ENCODE results near the gene ZACN.
A peak's percentile ranks its signal among the peaks of the same experiment; 100 is the strongest.
"Not testable (repeated sequence)": the region's sequence is repeated elsewhere in the genome, so short reads cannot be mapped to it uniquely, and the experiment has no call there.

ZACN gene

DNA sequence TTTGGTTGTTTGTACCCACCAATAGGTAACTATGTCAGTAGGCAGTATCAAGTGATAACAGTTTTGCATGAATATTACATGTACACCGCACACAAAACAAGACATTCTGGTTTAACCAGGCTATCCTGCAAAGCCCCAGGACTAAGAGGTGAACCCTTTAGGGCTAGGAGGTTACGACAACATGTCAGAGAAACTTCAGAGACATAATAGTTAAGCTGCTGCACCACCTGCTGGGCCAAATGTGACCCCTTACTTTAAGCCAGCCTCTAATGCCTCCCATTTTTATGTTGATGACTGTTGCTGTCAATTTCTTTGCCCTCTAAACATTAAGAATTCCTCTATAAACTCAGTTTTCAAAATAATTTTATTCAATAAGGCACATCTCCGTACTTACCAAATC is 22.1 kb upstream of the ZACN start:
- Histone ChIP-seq H3K4me1 (ENCODE audit: insufficient read depth, low read length) (0 out of 2 replicates have a peak, but pooled peaks cover 8% of the 10 kb centered on the region), H3K9ac (ENCODE audit: low read depth, low read length) (no peak overlapping the region), H3K4me3 (ENCODE audit: low read length) (no peak overlapping the region), H3K36me3 (ENCODE audit: insufficient read depth, low read length) (peaks cover 85% of the 10 kb centered on the region), H3K27me3 (ENCODE audit: insufficient read depth, low read length) (no peaks in the 10 kb centered on the region), H3K9me3 (ENCODE audit: insufficient read depth, low read depth, low read length) (no peaks in the 10 kb centered on the region), H3K27ac (ENCODE audit: low read depth, low read length) (no peak overlapping the region)
- WGBS, result 89% methylated on average over 3 of the region's 3 CpGs

DNA sequence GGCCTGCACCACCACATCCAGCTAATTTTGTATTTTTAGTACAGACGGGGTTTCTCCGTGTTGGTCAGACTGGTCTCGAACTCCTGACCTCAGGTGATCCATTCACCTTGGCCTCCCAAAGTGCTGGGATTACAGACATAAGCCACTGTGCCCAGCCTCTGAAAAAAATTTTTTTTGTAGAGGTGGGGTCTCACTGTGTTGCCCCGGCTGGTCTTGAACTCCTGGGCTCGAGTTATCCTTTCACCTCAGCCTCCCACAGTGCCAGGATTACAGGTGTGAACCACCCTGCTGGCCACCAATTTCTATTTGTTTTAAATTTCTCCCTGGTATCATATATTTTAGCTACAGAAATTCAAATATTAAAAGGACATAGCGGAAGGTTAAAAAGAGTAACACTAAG is 20.7 kb upstream of the ZACN start:
- H3K27me3 ChIP-seq (ENCODE audit: insufficient read depth, low read length); H3K27ac ChIP-seq (ENCODE audit: low read depth, low read length); H3K9ac ChIP-seq (ENCODE audit: low read depth, low read length); H3K4me3 ChIP-seq (ENCODE audit: low read length); H3K4me1 ChIP-seq (ENCODE audit: insufficient read depth, low read length); H3K9me3 ChIP-seq (ENCODE audit: insufficient read depth, low read depth, low read length): not testable (repeated sequence)
- H3K36me3 ChIP-seq (ENCODE audit: insufficient read depth, low read length), result peaks cover 86% of the 10 kb centered on the region
- 96% methylated on average over 6 of the region's 6 CpGs for WGBS

DNA sequence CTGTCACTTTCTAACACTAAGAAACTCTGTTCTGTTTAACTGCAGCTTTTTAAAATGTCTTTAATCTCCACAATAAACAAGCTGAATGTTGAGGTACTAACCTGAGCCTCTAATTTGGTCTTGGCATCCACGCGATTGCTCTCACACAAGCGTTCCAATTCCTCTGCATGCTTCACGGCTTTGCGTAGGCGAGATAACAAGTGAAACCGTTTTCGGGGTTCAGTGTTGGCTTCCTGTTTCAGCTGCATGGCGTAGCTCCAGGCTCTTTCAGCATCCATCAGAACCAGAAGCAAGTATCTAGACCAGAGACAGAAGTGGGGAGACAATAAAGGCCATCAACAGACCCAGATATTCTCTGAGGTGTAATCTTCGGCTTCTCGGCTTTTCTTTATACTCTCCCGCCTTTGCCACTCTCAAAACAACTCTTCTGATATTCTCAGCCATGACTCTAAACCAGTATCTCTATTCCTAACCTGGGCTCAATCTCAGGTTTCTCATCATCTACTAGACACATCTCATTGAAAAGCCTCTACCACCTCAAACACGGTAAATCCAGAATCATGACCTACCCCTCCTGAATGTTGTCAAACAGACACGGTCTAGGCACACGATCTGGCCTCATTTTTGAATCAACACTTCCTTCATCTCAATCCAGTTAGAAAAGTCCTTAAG is 15.0 kb upstream of the ZACN start:
- Histone ChIP-seq H3K27ac (ENCODE audit: low read depth, low read length) (no peak overlapping the region), H3K4me1 (ENCODE audit: insufficient read depth, low read length) (no peaks in the 10 kb centered on the region), H3K9ac (ENCODE audit: low read depth, low read length) (no peak overlapping the region), H3K9me3 (ENCODE audit: insufficient read depth, low read depth, low read length) (no peaks in the 10 kb centered on the region), H3K27me3 (ENCODE audit: insufficient read depth, low read length) (no peaks in the 10 kb centered on the region), H3K36me3 (ENCODE audit: insufficient read depth, low read length) (peaks cover 89% of the 10 kb centered on the region), H3K4me3 (ENCODE audit: low read length) (no peak overlapping the region)
- 94% methylated on average over 15 of the region's 15 CpGs for WGBS

DNA sequence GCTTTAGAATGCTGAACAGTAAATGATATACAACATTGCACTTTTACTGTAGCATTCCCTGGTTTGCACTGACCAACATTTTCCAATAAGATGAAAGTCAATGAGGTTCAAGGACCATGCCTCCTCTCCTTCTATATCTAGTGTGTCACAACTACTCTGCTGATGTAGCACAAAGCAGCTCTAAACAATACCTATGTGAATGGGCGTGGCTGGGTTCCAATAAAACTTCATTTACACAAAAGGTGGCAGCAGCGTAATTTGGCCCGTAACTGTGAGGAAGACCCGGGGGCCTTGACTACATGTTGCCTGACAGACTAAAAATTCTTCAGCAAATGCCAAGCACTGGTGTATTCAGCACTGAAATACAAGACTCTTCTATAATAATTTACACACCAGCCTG is 13.2 kb upstream of the ZACN start:
- H3K9ac ChIP-seq (ENCODE audit: low read depth, low read length), result no peak overlapping the region
- 97% methylated on average over 4 of the region's 4 CpGs for WGBS
- no peaks in the 10 kb centered on the region for H3K4me1 ChIP-seq (ENCODE audit: insufficient read depth, low read length)
- H3K27ac ChIP-seq (ENCODE audit: low read depth, low read length), result no peak overlapping the region
- peaks cover 75% of the 10 kb centered on the region for H3K36me3 ChIP-seq (ENCODE audit: insufficient read depth, low read length)
- H3K27me3 ChIP-seq (ENCODE audit: insufficient read depth, low read length), result no peaks in the 10 kb centered on the region
- no peaks in the 10 kb centered on the region for H3K9me3 ChIP-seq (ENCODE audit: insufficient read depth, low read depth, low read length)
- no peak overlapping the region for H3K4me3 ChIP-seq (ENCODE audit: low read length)

DNA sequence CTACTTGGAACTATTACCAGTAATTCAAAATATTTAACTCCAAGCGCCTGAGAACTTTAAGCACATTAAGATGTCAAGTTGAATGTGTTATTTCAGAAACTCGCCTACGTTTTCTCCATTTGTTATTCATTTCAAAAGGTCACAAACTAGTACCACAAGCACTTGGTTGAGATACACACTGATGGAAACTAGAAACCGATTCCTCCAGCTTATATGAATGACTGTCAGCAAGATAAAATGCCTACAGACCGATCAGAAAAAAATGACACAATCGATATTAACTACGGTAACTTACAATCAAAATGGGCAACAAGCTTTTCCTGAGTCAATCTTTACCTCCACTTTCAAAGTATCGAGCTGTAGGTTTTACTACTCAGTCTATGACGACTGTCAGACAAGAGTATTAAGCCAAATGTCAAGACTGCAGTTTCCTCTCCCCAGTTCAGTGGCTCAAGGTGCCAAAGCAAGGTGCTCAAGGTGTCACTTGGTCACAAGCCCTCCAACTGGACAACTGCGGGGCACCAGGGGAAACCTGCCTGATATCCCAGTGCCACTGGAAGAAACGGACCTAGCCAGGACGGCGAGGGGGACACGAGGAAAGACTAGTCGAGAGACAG is 7.3 kb upstream of the ZACN start:
- Histone ChIP-seq H3K4me3 (ENCODE audit: low read length) (peak overlapping the region; percentile 86), H3K27me3 (ENCODE audit: insufficient read depth, low read length) (peaks cover 36% of the 10 kb centered on the region), H3K9me3 (ENCODE audit: insufficient read depth, low read depth, low read length) (no peaks in the 10 kb centered on the region), H3K4me1 (ENCODE audit: insufficient read depth, low read length) (0 out of 2 replicates have a peak, but pooled peaks cover 4% of the 10 kb centered on the region), H3K36me3 (ENCODE audit: insufficient read depth, low read length) (peaks cover 22% of the 10 kb centered on the region), H3K27ac (ENCODE audit: low read depth, low read length) (peak overlapping the region; percentile 44; the same call in 1 of the 2 replicates), H3K9ac (ENCODE audit: low read depth, low read length) (peak overlapping the region; percentile 81)
- WGBS, result 27% methylated on average over 15 of the region's 15 CpGs

DNA sequence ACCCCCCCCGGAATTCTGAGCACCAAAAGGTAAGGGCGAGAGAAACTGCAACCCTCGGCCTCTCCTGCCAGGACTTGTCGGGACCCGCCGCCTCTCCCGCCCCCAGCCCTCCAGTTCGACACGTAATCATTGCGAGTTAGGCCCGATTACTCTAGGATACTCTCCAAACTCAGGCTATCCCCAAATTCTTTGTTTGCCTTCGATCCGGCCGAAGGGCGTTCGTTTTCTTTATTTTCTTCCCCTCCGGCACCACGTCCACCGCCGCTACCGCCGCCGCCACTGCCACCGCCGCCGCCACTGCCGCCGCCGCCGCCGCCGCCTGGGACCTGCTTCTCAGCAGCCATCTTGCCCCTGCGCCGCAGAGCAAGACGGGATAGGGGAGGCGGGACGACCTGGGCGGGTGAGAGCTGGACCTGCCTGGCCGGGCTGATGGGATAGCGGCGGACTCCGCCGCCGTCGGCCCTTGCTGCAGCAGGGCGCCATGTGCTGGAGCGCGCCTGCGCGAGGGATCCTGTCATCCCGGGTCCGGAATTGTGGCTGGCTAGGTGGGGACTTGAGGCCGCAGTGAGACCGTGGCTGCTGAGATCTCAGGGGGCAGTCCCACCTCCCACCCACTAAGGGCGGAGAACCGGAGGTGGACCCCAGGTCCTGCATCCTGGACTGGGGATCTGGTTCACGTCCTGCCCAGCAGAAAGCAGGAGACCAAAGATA is 6.7 kb upstream of the ZACN start, which contains the start of gene SRP68:
TSS of gene SRP68 (minus strand) at position 370 of the 711 bp plus-strand sequence. CDS start at position 344, 26 bp downstream.
- Histone ChIP-seq H3K4me1 (ENCODE audit: insufficient read depth, low read length) (0 out of 2 replicates have a peak, but pooled peaks cover 4% of the 10 kb centered on the region), H3K9ac (ENCODE audit: low read depth, low read length) (peak within 1 kb of the TSS; percentile 81), H3K27me3 (ENCODE audit: insufficient read depth, low read length) (peaks cover 43% of the 10 kb centered on the region), H3K9me3 (ENCODE audit: insufficient read depth, low read depth, low read length) (no peaks in the 10 kb centered on the region), H3K27ac (ENCODE audit: low read depth, low read length) (peak within 1 kb of the TSS; percentile 44; the same call in 1 of the 2 replicates), H3K36me3 (ENCODE audit: insufficient read depth, low read length) (peaks cover 16% of the 10 kb centered on the region), H3K4me3 (ENCODE audit: low read length) (peak within 1 kb of the TSS; percentile 86)
- under 1% methylated on average over 57 of the region's 57 CpGs for WGBS

DNA sequence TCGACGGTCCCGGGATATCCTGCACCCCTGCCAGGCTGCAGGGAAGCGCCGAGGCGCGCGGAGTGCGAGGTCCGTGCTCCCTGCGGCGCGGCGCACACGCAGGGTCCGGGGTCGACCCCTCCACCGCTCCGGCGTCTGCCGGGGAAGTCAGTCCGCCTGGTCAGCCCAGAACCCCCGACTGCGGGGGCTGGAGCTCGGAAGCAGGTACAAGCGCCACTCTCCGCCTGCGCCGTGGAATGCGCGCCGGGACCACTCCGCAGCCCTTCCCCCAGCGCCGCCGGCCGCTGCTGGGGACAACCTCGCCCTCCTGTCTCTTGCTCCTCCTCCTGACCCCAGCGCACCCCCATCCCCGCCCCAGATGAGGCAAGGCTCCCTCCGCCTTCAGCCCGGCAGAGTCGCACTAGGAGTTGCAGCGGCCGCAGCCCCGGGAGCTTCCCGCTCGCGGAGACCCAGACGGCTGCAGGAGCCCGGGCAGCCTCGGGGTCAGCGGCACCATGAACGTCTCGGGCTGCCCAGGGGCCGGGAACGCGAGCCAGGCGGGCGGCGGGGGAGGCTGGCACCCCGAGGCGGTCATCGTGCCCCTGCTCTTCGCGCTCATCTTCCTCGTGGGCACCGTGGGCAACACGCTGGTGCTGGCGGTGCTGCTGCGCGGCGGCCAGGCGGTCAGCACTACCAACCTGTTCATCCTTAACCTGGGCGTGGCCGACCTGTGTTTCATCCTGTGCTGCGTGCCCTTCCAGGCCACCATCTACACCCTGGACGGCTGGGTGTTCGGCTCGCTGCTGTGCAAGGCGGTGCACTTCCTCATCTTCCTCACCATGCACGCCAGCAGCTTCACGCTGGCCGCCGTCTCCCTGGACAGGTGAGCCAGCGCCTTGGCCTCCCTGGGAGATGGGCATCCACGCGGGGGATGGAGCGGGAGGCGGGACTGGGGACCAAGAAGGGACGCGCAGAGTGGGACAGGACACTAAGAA is 4.3 kb upstream of the ZACN start, which contains the start of gene GALR2:
TSS of gene GALR2 (plus strand) at position 392 of the 974 bp plus-strand sequence. CDS start at position 495, 103 bp downstream.
- Histone ChIP-seq H3K36me3 (ENCODE audit: insufficient read depth, low read length) (0 out of 2 replicates have a peak, but pooled peaks cover 2% of the 10 kb centered on the region), H3K4me3 (ENCODE audit: low read length) (peak within 1 kb of the TSS; percentile 39), H3K9me3 (ENCODE audit: insufficient read depth, low read depth, low read length) (no peaks in the 10 kb centered on the region), H3K9ac (ENCODE audit: low read depth, low read length) (no peak within 1 kb of the TSS), H3K27ac (ENCODE audit: low read depth, low read length) (no peak within 1 kb of the TSS), H3K27me3 (ENCODE audit: insufficient read depth, low read length) (peaks cover 66% of the 10 kb centered on the region), H3K4me1 (ENCODE audit: insufficient read depth, low read length) (peaks cover 10% of the 10 kb centered on the region)
- WGBS, result 3% methylated on average over 92 of the region's 92 CpGs

DNA sequence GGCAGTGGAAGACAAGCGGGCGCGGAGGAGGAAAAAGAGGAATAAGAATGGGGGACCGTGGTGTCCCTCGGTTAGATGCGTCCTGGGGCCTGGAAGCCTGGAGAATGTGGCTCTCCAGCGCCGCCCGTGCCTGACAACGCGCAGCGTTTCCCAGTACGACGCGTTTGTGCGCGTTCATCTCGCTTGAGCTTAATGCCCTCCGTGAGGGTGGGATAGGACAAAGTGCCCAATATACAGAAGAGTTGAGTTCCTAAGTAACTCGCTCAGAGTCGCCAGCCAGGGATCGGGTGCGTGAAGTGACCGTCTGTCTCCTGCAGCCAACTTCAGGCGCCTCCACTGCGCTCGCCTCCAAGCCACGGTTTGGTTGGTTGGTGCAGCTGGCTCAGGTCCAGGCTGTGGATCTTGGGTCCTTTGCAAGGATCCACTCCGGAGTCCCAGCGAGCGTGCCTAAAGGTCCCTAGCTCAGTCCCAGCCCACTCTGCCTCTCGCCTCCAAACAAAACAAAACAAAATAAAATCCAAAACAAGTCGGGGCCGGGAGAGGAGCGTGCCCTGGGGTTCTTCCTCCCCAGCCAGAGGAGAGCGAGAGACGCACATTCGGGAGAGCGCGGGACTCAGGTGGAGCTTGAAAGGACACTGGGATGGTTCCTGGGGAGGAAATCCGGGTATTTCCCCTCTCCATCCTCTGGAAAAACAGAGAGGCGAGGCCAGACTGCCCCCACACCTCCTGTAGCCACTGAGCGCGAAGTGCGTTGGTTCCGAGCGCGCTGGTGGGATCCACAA is 3.4 kb upstream of the ZACN start:
- WGBS, result 5% methylated on average over 48 of the region's 48 CpGs
- no peak overlapping the region for H3K9ac ChIP-seq (ENCODE audit: low read depth, low read length)
- H3K4me3 ChIP-seq (ENCODE audit: low read length), result peak overlapping the region; percentile 39
- no peaks in the 10 kb centered on the region for H3K36me3 ChIP-seq (ENCODE audit: insufficient read depth, low read length)
- peaks cover 16% of the 10 kb centered on the region for H3K4me1 ChIP-seq (ENCODE audit: insufficient read depth, low read length)
- H3K9me3 ChIP-seq (ENCODE audit: insufficient read depth, low read depth, low read length), result no peaks in the 10 kb centered on the region
- H3K27ac ChIP-seq (ENCODE audit: low read depth, low read length), result no peak overlapping the region
- peaks cover 68% of the 10 kb centered on the region for H3K27me3 ChIP-seq (ENCODE audit: insufficient read depth, low read length)

DNA sequence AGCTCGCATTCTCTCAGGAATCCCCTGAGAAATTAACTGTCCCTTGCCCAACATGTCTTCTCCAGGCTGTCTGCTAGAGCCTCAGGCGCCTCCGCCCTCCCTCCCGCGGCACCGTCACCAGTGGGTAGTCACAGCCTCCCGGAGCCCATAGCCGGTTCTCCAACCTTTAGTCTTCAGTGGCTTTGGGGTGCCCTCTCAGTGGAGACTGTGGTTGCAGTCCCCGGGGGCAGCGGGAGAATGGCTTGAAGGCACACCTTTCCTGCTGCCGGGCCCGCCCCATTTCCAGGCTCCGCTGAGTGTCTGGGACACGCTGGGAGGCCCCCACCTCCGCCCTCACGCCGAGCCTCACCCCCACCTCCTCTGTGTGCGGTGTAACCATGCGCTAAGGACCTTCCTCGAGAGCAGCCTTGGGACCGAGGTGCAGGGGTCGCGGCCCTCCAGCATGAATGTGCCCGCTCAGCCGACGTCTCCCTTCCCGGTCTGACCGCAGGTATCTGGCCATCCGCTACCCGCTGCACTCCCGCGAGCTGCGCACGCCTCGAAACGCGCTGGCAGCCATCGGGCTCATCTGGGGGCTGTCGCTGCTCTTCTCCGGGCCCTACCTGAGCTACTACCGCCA is 2.7 kb upstream of the ZACN start:
- no peak overlapping the region for H3K9ac ChIP-seq (ENCODE audit: low read depth, low read length)
- peaks cover 68% of the 10 kb centered on the region for H3K27me3 ChIP-seq (ENCODE audit: insufficient read depth, low read length)
- peaks cover 14% of the 10 kb centered on the region for H3K4me1 ChIP-seq (ENCODE audit: insufficient read depth, low read length)
- WGBS, result 6% methylated on average over 41 of the region's 41 CpGs
- peak overlapping the region; percentile 39 for H3K4me3 ChIP-seq (ENCODE audit: low read length)
- no peak overlapping the region for H3K27ac ChIP-seq (ENCODE audit: low read depth, low read length)
- no peaks in the 10 kb centered on the region for H3K36me3 ChIP-seq (ENCODE audit: insufficient read depth, low read length)
- H3K9me3 ChIP-seq (ENCODE audit: insufficient read depth, low read depth, low read length), result no peaks in the 10 kb centered on the region

Measured in HUES64 (cell line).